Left lung (tissue), 10 donors: ENCODE measurements around the gene ZSWIM8. TPM values are rescaled to one million over a fixed set of nuclear protein-coding genes. Genes with fewer than 3 reads are reported as not detected.

Experiments used
- ATAC-seq: fragments of 200-7000 bp; cut with Tn5 transposase; one replicate; pipeline ENCODE4 v1.9.1; 2020; ENCODE audit warnings: moderate library complexity
- DNase-seq, 4 donors: peaks; one replicate each; pipeline ENCODE4 v3.0.0-alpha.2; 2013 to 2020
- H3K27ac ChIP-seq, 2 donors: fragments of 200-600 bp; sonication (generic) in 1 of 2; one replicate each; pipeline versions ENCODE4 v1.5.0 to v1.8.0; 2020 to 2021
- H3K27me3 ChIP-seq, 2 donors: fragments of 200-600 bp; sonication (generic) in 1 of 2; one replicate each; pipeline versions ENCODE4 v1.5.0 to v1.8.0; 2020 to 2021
- H3K36me3 ChIP-seq, 2 donors: fragments of 200-600 bp; sonication (generic) in 1 of 2; one replicate each; pipeline versions ENCODE4 v1.5.0 to v1.8.0; 2020 to 2021
- H3K4me1 ChIP-seq, 2 donors: fragments of 200-600 bp; one replicate each; pipeline ENCODE4 v1.8.0; 2021
- H3K4me3 ChIP-seq, 2 donors: fragments of 200-600 bp; sonication (generic) in 1 of 2; one replicate each; pipeline versions ENCODE4 v1.5.0 to v1.8.0; 2020 to 2021; ENCODE audit warnings: mild to moderate bottlenecking in 1 of 2
- H3K9me3 ChIP-seq, 2 donors: fragments of 200-600 bp; sonication (generic) in 1 of 2; one replicate each; pipeline versions ENCODE4 v1.5.0 to v1.8.0; 2020 to 2021
- intact Hi-C, 2 donors: fragments of 100-400 bp; cut with DNase I; formaldehyde crosslinking; loops; one replicate each; pipeline versions ENCODE4 v1.11.2 to v1.14.2; 2022
- polyA plus RNA-seq, 6 donors: library from polyadenylated mRNA; unstranded; fragments of 120-200 nt; gene quantifications; one replicate each; pipeline ENCODE4 v1.2.1, GENCODE V29; 2013; ENCODE audit not compliant: insufficient read length in 6 of 6
- total RNA-seq, 2 donors: library from RNA; stranded (reverse); fragmentation: NEBNext Ultra II Directional; extraction: Animal tissue kit (Norgen Biotek cat#: 25700); gene quantifications; one replicate each; pipeline ENCODE4 v1.2.1, GENCODE V29; 2021
- TF ChIP-seq, protein P1 (sequence below), 2 donors: fragments of 200-600 bp; sonication (generic) in 1 of 2; IDR thresholded peaks; one replicate each; pipeline versions ENCODE4 v1.5.0 to v1.8.0; 2021; ENCODE audit warnings: antibody characterized with exemption in 2 of 2
- donor health status: DM: no; HTN: yes; CAD: no.
- donor health status: DM: no; HTN: no; CAD: no.

The ZSWIM8 gene
- total and polyA plus RNA-seq, 8 donors = 85.2 to 119 (median 96.4) TPM

GRCh38 chr10:73758704-73759511, 26.5 kb upstream of the ZSWIM8 start:
- H3K4me1 ChIP-seq = peaks cover 0 to 7% of the 10 kb centered on the region in 2 donors
- peak; percentile 72 for ATAC-seq
- intact Hi-C loops = no loop called here
- H3K36me3 ChIP-seq = peaks cover 4 to 82% of the 10 kb centered on the region in 2 donors
- no peaks in the 10 kb centered on the region for H3K27me3 ChIP-seq
- no peak for DNase-seq
- H3K4me3 ChIP-seq = no peak overlapping the region
- peak overlapping the region; percentile 69 to 78 for H3K27ac ChIP-seq
- TF ChIP-seq, protein P1, sequence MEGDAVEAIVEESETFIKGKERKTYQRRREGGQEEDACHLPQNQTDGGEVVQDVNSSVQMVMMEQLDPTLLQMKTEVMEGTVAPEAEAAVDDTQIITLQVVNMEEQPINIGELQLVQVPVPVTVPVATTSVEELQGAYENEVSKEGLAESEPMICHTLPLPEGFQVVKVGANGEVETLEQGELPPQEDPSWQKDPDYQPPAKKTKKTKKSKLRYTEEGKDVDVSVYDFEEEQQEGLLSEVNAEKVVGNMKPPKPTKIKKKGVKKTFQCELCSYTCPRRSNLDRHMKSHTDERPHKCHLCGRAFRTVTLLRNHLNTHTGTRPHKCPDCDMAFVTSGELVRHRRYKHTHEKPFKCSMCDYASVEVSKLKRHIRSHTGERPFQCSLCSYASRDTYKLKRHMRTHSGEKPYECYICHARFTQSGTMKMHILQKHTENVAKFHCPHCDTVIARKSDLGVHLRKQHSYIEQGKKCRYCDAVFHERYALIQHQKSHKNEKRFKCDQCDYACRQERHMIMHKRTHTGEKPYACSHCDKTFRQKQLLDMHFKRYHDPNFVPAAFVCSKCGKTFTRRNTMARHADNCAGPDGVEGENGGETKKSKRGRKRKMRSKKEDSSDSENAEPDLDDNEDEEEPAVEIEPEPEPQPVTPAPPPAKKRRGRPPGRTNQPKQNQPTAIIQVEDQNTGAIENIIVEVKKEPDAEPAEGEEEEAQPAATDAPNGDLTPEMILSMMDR (IDR thresholded peaks at IDR 0.05) = no peak
- no peaks in the 10 kb centered on the region for H3K9me3 ChIP-seq

GRCh38 chr10:73759512-73760115, 25.8 kb upstream of the ZSWIM8 start:
- peaks cover 4 to 82% of the 10 kb centered on the region in 2 donors for H3K36me3 ChIP-seq
- DNase-seq (peak in 3 of 4 donors; percentile 69 to 85 (median 73)), ATAC-seq (peak; percentile 97)
- intact Hi-C loops = no loop called here
- H3K9me3 ChIP-seq = no peaks in the 10 kb centered on the region
- H3K27me3 ChIP-seq = no peaks in the 10 kb centered on the region
- TF ChIP-seq, protein P1 (IDR thresholded peaks at IDR 0.05) = no peak
- H3K27ac ChIP-seq = peak overlapping the region; percentile 69 to 78
- no peak overlapping the region for H3K4me3 ChIP-seq
- peaks cover 0 to 7% of the 10 kb centered on the region in 2 donors for H3K4me1 ChIP-seq

DNA sequence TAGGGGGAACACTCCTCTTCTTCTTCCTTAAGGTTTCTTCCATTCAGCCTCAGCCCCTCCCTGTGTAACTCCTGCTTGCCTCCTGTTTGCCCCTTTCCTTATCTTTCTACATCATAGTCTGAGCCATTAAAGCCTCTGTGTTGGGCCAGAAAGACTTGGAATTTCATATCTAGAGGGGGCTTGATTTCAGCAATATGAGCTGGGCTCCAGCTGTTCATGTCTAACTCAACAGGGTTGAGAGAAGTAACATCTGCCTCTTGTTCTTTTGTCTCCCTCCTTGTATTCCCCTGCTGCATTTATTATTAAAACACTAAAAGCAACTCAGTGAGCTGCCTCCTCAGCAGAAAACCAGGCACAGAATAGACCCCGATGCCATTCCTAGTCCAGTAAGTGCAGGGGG, 23.6 kb upstream of the ZSWIM8 start:
- Histone ChIP-seq H3K4me3 (no peak overlapping the region), H3K27me3 (no peaks in the 10 kb centered on the region), H3K27ac (no peak overlapping the region), H3K9me3 (no peaks in the 10 kb centered on the region), H3K4me1 (peaks cover 0 to 7% of the 10 kb centered on the region in 2 donors), H3K36me3 (peaks cover 4 to 85% of the 10 kb centered on the region in 2 donors)
- DNase-seq (peak in 1 of 4 donors; percentile 42), ATAC-seq (no peak)
- TF ChIP-seq, protein P1 (IDR thresholded peaks at IDR 0.05) = no peak
- intact Hi-C loops = no loop called here

- peaks cover 0 to 7% of the 10 kb centered on the region in 2 donors for H3K4me1 ChIP-seq
Observed at GRCh38 chr10:73762915-73763314, 22.5 kb upstream of the ZSWIM8 start.

More at GRCh38 chr10:73762915-73763314, 22.5 kb upstream of the ZSWIM8 start:
- Histone ChIP-seq H3K4me3 (no peak overlapping the region), H3K36me3 (peaks cover 7 to 93% of the 10 kb centered on the region in 2 donors), H3K9me3 (no peaks in the 10 kb centered on the region), H3K27ac (no peak overlapping the region), H3K27me3 (no peaks in the 10 kb centered on the region)
- intact Hi-C loops = no loop called here
- ATAC-seq (no peak), DNase-seq (no peak)
- TF ChIP-seq, protein P1 (IDR thresholded peaks at IDR 0.05) = no peak
